Gastrocnemius medialis (tissue), 4 donors: Measurements from ENCODE around the gene KIF5A.

ENCODE experiments used
- CTCF ChIP-seq, 5 experiments: fragments of 450-650 bp in 3 of 5; fragments of 200-600 bp in 2 of 5; sonication (generic) in 2 of 5; IDR thresholded peaks in 4 of 5; conservative IDR thresholded peaks in 1 of 5; 1 replicate in 4 of 5; 2 replicates in 1 of 5; pipeline ENCODE4 v1.5.1; 2016 to 2019; ENCODE audit warnings: antibody characterized with exemption in 5 of 5, mild to moderate bottlenecking in 3 of 5, moderate library complexity in 3 of 5
- POLR2A ChIP-seq, 2 donors: fragments of 450-650 bp; IDR thresholded peaks; one replicate each; pipeline ENCODE4 v1.6.1; 2017; ENCODE audit warnings: antibody characterized with exemption in 2 of 2, mild to moderate bottlenecking in 2 of 2, moderate library complexity in 2 of 2

- no peak for TF ChIP-seq CTCF (IDR thresholded peaks at IDR 0.05 in 4 of 5, conservative IDR thresholded peaks at IDR 0.05 in 1 of 5)
- no peak for TF ChIP-seq POLR2A (IDR thresholded peaks at IDR 0.05)
Observed at GRCh38 chr12:57547288-57548012, 2.4 kb upstream of the KIF5A start.
